ENCODE results near the gene RHOH. TPM values are rescaled to one million over a fixed set of nuclear protein-coding genes. Genes with fewer than 3 reads are reported as not detected.
"Not testable (repeated sequence)": the region's sequence is repeated elsewhere in the genome, so short reads cannot be mapped to it uniquely, and the experiment has no call there.

Gene RHOH
- total RNA-seq, 4 donors from 2014 or later: 0.67 to 2.7 (median 1.4) TPM

GRCh38 chr4:40276546-40276945 lies 79.7 kb downstream of the RHOH start:
- DNase-seq: no peak
- no peak for TF ChIP-seq POLR2A (IDR thresholded peaks at IDR 0.05)
- TF ChIP-seq, protein P1, sequence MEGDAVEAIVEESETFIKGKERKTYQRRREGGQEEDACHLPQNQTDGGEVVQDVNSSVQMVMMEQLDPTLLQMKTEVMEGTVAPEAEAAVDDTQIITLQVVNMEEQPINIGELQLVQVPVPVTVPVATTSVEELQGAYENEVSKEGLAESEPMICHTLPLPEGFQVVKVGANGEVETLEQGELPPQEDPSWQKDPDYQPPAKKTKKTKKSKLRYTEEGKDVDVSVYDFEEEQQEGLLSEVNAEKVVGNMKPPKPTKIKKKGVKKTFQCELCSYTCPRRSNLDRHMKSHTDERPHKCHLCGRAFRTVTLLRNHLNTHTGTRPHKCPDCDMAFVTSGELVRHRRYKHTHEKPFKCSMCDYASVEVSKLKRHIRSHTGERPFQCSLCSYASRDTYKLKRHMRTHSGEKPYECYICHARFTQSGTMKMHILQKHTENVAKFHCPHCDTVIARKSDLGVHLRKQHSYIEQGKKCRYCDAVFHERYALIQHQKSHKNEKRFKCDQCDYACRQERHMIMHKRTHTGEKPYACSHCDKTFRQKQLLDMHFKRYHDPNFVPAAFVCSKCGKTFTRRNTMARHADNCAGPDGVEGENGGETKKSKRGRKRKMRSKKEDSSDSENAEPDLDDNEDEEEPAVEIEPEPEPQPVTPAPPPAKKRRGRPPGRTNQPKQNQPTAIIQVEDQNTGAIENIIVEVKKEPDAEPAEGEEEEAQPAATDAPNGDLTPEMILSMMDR (IDR thresholded peaks at IDR 0.05): no peak
- Histone ChIP-seq H3K27me3 (no peaks in the 10 kb centered on the region), H3K9me3 (no peaks in the 10 kb centered on the region), H3K36me3 (no peaks in the 10 kb centered on the region), H3K27ac (no peak overlapping the region), H3K4me1 (no peaks in the 10 kb centered on the region), H3K4me3 (replicated peaks in 1 of 3) (no peak overlapping the region)
- WGBS, 2 donors: 85 to 92% methylated on average over 4 of the region's 4 CpGs
- intact Hi-C loops (cut with DNase I): no loop called here

DNA sequence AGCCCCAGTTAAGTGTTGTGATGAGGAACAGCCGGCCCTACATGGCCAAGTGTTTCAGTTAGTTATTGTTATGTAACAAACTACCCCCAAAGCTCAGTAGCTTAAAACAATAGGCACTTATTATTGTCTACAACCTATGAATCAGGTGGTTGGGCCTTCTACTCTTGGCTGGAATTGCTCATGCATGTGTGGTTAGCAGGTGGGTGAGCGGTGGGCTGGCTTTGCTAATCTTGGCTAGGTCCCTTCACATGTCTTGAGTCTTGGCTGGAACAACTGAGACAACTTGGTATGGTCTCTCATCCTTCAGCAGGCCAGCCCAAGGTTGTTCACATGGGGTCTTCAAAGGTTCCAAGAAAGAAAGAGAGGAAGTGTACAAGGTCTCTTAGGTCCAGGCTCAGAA lies 83.8 kb downstream of the RHOH start:
- Histone ChIP-seq H3K4me1 (no peaks in the 10 kb centered on the region), H3K27ac (no peak overlapping the region), H3K36me3 (no peaks in the 10 kb centered on the region), H3K27me3 (no peaks in the 10 kb centered on the region), H3K4me3 (replicated peaks in 1 of 3) (no peak overlapping the region), H3K9me3 (no peaks in the 10 kb centered on the region)
- 92 to 97% methylated on average over 2 of the region's 2 CpGs for WGBS, 2 donors
- intact Hi-C loops (cut with DNase I): no loop called here
- no peak for TF ChIP-seq POLR2A (IDR thresholded peaks at IDR 0.05)
- TF ChIP-seq, protein P1 (IDR thresholded peaks at IDR 0.05): no peak
- DNase-seq: no peak

DNA sequence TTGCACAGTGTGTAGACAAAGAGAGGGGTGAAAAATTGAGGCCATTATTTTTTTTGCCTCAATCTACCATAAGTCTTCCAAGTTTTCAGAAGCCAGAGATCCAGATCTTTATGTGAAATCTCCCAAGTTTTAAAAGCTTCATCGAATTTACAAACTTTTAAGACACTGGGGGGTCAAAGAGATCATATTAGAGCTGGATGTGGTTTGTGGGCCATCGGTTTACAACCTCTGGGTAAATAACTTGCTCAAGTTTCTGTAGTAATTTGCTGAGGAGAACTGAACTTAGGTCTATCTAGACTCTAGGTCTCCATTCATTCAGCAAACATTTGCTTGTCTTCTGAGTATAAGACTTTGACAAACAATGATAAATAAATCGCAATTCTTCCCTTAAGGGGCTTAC lies 84.3 kb downstream of the RHOH start:
- no peak for DNase-seq
- H3K27me3 ChIP-seq: no peaks in the 10 kb centered on the region
- H3K4me1 ChIP-seq: no peaks in the 10 kb centered on the region
- H3K9me3 ChIP-seq: no peaks in the 10 kb centered on the region
- 87 to 88% methylated on average over 3 of the region's 3 CpGs for WGBS, 2 donors
- TF ChIP-seq, protein P1 (IDR thresholded peaks at IDR 0.05): no peak
- no peak for TF ChIP-seq POLR2A (IDR thresholded peaks at IDR 0.05)
- H3K27ac ChIP-seq: no peak overlapping the region
- intact Hi-C loops (cut with DNase I): no loop called here
- no peak overlapping the region for H3K4me3 ChIP-seq (replicated peaks in 1 of 3)
- H3K36me3 ChIP-seq: no peaks in the 10 kb centered on the region

GRCh38 chr4:40281913-40282312 lies 85.1 kb downstream of the RHOH start:
- intact Hi-C loops (cut with DNase I): no loop called here
- no peak for DNase-seq
- no peaks in the 10 kb centered on the region for H3K9me3 ChIP-seq
- TF ChIP-seq, protein P1 (IDR thresholded peaks at IDR 0.05): no peak
- TF ChIP-seq POLR2A (IDR thresholded peaks at IDR 0.05): no peak
- H3K4me3 ChIP-seq (replicated peaks in 1 of 3): no peak overlapping the region
- no peaks in the 10 kb centered on the region for H3K36me3 ChIP-seq
- no peaks in the 10 kb centered on the region for H3K27me3 ChIP-seq
- H3K27ac ChIP-seq: no peak overlapping the region
- no peaks in the 10 kb centered on the region for H3K4me1 ChIP-seq
- 86 to 89% methylated on average over 5 of the region's 5 CpGs for WGBS, 2 donors

DNA sequence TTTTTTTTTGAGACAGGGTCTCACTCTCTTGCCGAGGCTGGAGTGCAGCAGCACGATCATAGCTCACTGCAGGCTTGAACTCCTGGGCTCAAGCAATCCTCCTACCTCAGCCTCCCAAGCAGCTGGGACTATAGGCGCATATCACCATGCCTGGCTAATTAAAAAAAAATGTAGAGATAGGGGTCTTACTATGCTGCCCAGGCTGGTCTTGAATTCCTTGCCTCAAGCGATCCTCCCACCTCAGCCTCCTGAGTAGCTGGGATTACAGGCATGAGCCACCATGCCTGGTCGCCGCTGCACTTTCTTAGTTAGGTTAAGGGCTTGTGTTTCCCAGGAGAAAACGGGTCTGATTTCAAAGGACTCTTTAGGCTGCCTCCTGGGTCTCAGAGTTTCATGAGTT lies 86.0 kb downstream of the RHOH start:
- H3K4me3 ChIP-seq (replicated peaks in 1 of 3); H3K27me3 ChIP-seq; H3K9me3 ChIP-seq; DNase-seq; H3K36me3 ChIP-seq; intact Hi-C loops (cut with DNase I); H3K4me1 ChIP-seq; H3K27ac ChIP-seq: not testable (repeated sequence)
- 93 to 97% methylated on average over 7 of the region's 7 CpGs for WGBS, 2 donors

- Histone ChIP-seq H3K27me3 (no peaks in the 10 kb centered on the region), H3K4me1 (no peaks in the 10 kb centered on the region), H3K27ac (no peak overlapping the region), H3K36me3 (no peaks in the 10 kb centered on the region), H3K4me3 (replicated peaks in 1 of 3) (no peak overlapping the region), H3K9me3 (no peaks in the 10 kb centered on the region)
- TF ChIP-seq, protein P1 (IDR thresholded peaks at IDR 0.05): no peak
- TF ChIP-seq POLR2A (IDR thresholded peaks at IDR 0.05): no peak
- no peak for DNase-seq
- 53 to 57% methylated on average over 10 of the region's 10 CpGs for WGBS, 2 donors
- intact Hi-C loops (cut with DNase I): no loop called here
Observed at GRCh38 chr4:40283413-40283812, 86.6 kb downstream of the RHOH start.
